Mucosa of rectum (tissue), 2 donors: ENCODE measurements around the gene CCSER1.
"Not testable (repeated sequence)": the region's sequence is repeated elsewhere in the genome, so short reads cannot be mapped to it uniquely, and the experiment has no call there.

ENCODE experiments used
- H3K27ac ChIP-seq, 2 donors: one replicate each; pipeline ENCODE4 v1.7.0; 2013; ENCODE audit warnings: inconsistent platforms in 2 of 2, low read depth in 2 of 2, low read length in 2 of 2
- H3K27me3 ChIP-seq, 2 donors: one replicate each; pipeline ENCODE4 v1.7.0; 2013; ENCODE audit warnings: low read length in 2 of 2; ENCODE audit not compliant: control insufficient read depth in 2 of 2, insufficient read depth in 2 of 2
- H3K36me3 ChIP-seq, 2 donors: one replicate each; pipeline ENCODE4 v1.7.0; 2013; ENCODE audit warnings: low read length in 2 of 2; ENCODE audit not compliant: control insufficient read depth in 2 of 2, insufficient read depth in 2 of 2
- H3K4me1 ChIP-seq, 2 donors: one replicate each; pipeline ENCODE4 v1.7.0; 2013; ENCODE audit warnings: low read length in 2 of 2, mild to moderate bottlenecking in 1 of 2; ENCODE audit not compliant: control insufficient read depth in 2 of 2, insufficient read depth in 2 of 2
- H3K4me3 ChIP-seq, 2 donors: one replicate each; pipeline ENCODE4 v1.7.0; 2013; ENCODE audit warnings: low read length in 2 of 2
- H3K9ac ChIP-seq, 2 donors: one replicate each; pipeline ENCODE4 v1.7.0; 2013; ENCODE audit warnings: low read length in 2 of 2, low read depth in 1 of 2, mild to moderate bottlenecking in 1 of 2
- H3K9me3 ChIP-seq, 2 donors: one replicate each; pipeline ENCODE4 v1.7.0; 2013; ENCODE audit warnings: low read length in 2 of 2; ENCODE audit not compliant: control insufficient read depth in 2 of 2
- donor health status: healthy.
- donor health status: Normal muscosa, but diverticular disease.

Gene CCSER1

DNA sequence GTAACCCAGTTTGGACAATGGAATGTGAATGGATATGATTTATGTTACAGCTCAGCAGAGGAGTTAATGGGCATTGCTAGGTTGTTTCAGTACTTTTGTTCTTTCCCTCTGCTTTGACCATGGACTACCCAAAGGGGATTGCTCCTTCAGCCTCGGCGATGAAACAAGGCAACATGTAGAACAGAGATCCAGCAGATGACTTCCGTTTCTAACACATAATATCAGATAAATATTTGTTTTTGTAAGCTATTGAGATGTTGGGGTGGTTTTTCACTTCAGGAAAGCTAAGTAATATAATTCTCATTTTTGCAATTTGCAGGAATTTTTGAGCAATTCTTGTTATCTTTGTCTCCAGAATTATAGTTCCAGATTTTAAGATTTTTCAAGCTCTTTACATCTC, 1241.9 kb downstream of the CCSER1 start:
- no peaks in the 10 kb centered on the region for H3K4me1 ChIP-seq
- no peaks in the 10 kb centered on the region for H3K36me3 ChIP-seq
- H3K9ac ChIP-seq: no peak overlapping the region
- no peaks in the 10 kb centered on the region for H3K27me3 ChIP-seq
- no peaks in the 10 kb centered on the region for H3K9me3 ChIP-seq
- no peak overlapping the region for H3K27ac ChIP-seq
- H3K4me3 ChIP-seq: no peak overlapping the region

DNA sequence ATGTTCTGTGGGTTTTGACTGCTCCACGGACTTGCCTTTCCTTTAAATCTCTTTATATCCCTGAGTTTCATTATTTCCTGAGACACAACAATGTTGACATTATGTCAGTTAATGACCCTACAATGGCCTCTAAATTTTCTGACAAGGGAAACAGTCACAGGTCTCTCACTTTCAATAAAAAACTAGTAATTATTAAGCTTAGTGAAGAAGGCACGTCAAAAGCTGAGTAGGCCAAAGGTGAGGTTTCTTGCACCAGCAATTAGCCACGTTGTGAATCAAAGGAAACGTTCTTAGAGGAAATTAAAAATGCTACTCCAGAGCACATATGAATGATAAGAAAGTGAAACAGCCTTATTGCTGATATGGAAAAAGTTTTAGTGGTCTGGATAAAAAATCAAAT, 1246.4 kb downstream of the CCSER1 start:
- Histone ChIP-seq H3K9ac (no peak overlapping the region), H3K4me3 (no peak overlapping the region), H3K9me3 (no peaks in the 10 kb centered on the region), H3K27ac (no peak overlapping the region), H3K4me1 (no peaks in the 10 kb centered on the region), H3K27me3 (no peaks in the 10 kb centered on the region), H3K36me3 (no peaks in the 10 kb centered on the region)

GRCh38 chr4:91405431-91405830, 1278.2 kb downstream of the CCSER1 start:
- H3K27ac ChIP-seq, H3K27me3 ChIP-seq, H3K36me3 ChIP-seq, H3K9me3 ChIP-seq, H3K4me1 ChIP-seq, H3K4me3 ChIP-seq, H3K9ac ChIP-seq: not testable (repeated sequence)

- no peaks in the 10 kb centered on the region for H3K27me3 ChIP-seq
- no peaks in the 10 kb centered on the region for H3K9me3 ChIP-seq
- H3K9ac ChIP-seq: no peak overlapping the region
These were observed 1294.8 kb downstream of the CCSER1 start for GRCh38 chr4:91422011-91422410.

GRCh38 chr4:91426725-91427124, 1299.5 kb downstream of the CCSER1 start:
- no peaks in the 10 kb centered on the region for H3K9me3 ChIP-seq
- H3K27ac ChIP-seq: no peak overlapping the region
- H3K9ac ChIP-seq: no peak overlapping the region
- H3K27me3 ChIP-seq: no peaks in the 10 kb centered on the region
- H3K4me3 ChIP-seq: no peak overlapping the region
- H3K4me1 ChIP-seq: no peaks in the 10 kb centered on the region
- H3K36me3 ChIP-seq: no peaks in the 10 kb centered on the region

More at GRCh38 chr4:91422011-91422410, 1294.8 kb downstream of the CCSER1 start:
- Histone ChIP-seq H3K4me1 (no peaks in the 10 kb centered on the region), H3K27ac (no peak overlapping the region), H3K36me3 (no peaks in the 10 kb centered on the region), H3K4me3 (no peak overlapping the region)

- Histone ChIP-seq H3K27me3 (no peaks in the 10 kb centered on the region), H3K4me3 (no peak overlapping the region), H3K36me3 (no peaks in the 10 kb centered on the region), H3K4me1 (no peaks in the 10 kb centered on the region), H3K9me3 (no peaks in the 10 kb centered on the region), H3K9ac (no peak overlapping the region), H3K27ac (no peak overlapping the region)
These were observed 1300.0 kb downstream of the CCSER1 start for GRCh38 chr4:91427171-91427570.

GRCh38 chr4:91434631-91435030, 1307.4 kb downstream of the CCSER1 start:
- Histone ChIP-seq H3K36me3 (no peaks in the 10 kb centered on the region), H3K4me3 (no peak overlapping the region), H3K9me3 (no peaks in the 10 kb centered on the region), H3K9ac (no peak overlapping the region), H3K4me1 (no peaks in the 10 kb centered on the region), H3K27ac (no peak overlapping the region), H3K27me3 (no peaks in the 10 kb centered on the region)

DNA sequence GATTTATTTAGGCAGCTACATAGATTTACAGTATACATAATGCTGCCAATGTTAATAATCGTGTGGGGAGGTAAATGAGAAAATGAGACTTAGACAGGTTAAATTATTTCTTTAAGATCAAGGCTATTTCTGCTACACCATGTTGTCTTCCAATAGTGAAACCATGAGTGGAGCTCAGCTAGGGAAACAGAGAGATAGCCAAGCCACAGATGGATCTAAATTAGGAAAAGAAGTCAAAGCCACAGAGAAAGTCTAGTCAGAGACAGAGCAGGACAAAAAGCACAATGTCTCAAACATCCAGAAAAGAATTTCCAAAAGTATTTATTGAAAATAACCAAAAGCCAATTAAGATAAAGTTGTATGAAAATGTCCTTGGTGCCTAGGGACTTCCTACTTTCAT, 1309.4 kb downstream of the CCSER1 start:
- no peaks in the 10 kb centered on the region for H3K36me3 ChIP-seq
- no peak overlapping the region for H3K4me3 ChIP-seq
- no peak overlapping the region for H3K27ac ChIP-seq
- H3K27me3 ChIP-seq: no peaks in the 10 kb centered on the region
- H3K4me1 ChIP-seq: no peaks in the 10 kb centered on the region
- H3K9ac ChIP-seq: no peak overlapping the region
- H3K9me3 ChIP-seq: no peaks in the 10 kb centered on the region

DNA sequence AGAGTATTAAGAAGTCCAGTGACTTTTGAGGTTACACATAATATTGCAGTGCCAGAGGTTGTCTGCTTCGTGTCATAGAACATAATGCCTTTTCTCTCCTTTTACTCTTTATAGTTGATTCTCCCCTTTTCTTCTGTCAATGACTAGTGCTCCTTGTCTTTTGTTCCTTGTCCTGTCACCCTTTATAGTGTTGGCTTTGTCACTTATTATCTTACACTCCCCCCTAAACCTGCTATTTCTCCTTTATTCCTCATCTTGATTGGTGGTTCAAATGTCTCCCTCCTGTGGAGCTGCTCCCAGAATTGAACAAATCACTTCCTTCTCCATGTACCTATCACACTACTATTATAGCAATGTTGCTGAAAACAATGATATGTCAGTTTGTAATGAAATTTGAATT, 1320.0 kb downstream of the CCSER1 start:
- no peaks in the 10 kb centered on the region for H3K27me3 ChIP-seq
- H3K9ac ChIP-seq: no peak overlapping the region
- H3K27ac ChIP-seq: no peak overlapping the region
- H3K36me3 ChIP-seq: no peaks in the 10 kb centered on the region
- H3K4me1 ChIP-seq: no peaks in the 10 kb centered on the region
- no peaks in the 10 kb centered on the region for H3K9me3 ChIP-seq
- H3K4me3 ChIP-seq: no peak overlapping the region

DNA sequence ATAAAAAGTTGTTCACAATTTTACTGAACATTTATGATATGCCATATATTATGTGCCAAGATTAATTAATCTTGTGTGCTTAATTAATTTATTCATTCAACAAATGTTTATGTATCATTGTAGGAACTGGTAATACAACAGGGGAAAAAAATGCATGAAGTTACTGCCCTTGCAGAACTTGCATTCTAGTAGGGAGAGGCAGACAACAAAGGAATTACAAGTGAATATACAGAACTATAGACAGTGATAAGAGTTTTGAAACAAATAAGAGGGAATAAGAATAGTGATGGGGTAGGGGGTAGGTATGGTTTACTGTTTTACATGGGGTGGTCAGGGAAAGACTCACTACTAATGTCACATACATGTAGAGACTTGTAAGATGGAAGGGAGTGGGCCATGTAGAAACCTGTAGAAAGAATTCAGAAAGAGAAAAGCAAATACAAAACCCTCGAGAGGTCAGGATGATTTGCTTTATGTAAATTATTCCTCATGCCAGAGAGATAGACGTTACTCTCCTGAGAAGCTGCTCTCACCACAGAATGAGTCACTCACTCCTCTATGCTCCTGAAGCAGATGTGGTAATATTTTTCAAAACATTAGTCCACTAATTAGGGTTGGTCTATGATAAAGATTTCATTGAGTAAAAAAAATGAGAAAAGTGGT, 1321.6 kb downstream of the CCSER1 start:
- H3K9me3 ChIP-seq: no peaks in the 10 kb centered on the region
- no peaks in the 10 kb centered on the region for H3K4me1 ChIP-seq
- no peaks in the 10 kb centered on the region for H3K27me3 ChIP-seq
- H3K36me3 ChIP-seq: no peaks in the 10 kb centered on the region
- no peak overlapping the region for H3K27ac ChIP-seq
- H3K4me3 ChIP-seq: no peak overlapping the region
- H3K9ac ChIP-seq: no peak overlapping the region

- no peak overlapping the region for H3K9ac ChIP-seq
- H3K27ac ChIP-seq: no peak overlapping the region
- H3K9me3 ChIP-seq: no peaks in the 10 kb centered on the region
- no peaks in the 10 kb centered on the region for H3K36me3 ChIP-seq
- no peak overlapping the region for H3K4me3 ChIP-seq
- no peaks in the 10 kb centered on the region for H3K27me3 ChIP-seq
- no peaks in the 10 kb centered on the region for H3K4me1 ChIP-seq
These were observed 1326.9 kb downstream of the CCSER1 start for GRCh38 chr4:91454111-91454510.
